GM04504 (cell line): ENCODE results near the gene IGLL5.

ENCODE experiments used
- DNase-seq: peaks from one replicate; pipeline ENCODE4 v3.0.0-alpha.2; 2012; ENCODE audit warnings: low read depth

IGLL5 gene

DNA sequence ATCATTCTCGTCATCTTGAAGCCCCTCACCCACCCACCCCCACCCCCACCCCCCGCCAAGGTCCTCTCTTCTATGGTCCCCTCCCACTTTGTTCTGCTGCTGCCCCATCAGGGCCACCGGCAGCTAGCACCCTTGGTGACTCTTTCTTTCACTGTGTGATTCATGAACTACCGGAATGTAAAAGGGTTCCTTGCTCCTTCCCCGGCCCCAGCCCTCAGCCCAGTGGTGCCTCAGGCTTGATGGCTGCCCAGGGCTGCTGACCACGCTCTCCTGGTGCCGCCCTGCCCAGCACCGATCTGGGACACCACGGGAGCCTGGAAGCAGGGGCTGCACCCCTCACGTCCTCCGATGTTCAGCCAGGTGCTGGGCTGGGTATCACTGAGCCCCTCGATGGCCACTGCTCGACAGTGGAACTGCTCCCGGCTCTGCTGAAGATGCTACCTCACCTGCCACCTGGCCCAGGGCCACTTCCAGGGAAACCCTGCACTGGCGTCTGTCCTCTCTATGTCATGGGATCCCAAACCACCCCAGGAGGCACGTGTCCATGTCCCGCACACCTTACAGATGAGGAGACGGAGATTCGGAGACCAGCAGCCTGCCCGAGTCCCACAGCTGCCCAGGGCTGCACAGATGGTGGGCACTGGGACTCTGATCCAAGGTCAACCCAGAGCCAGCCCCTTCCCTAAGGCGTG lies 39.7 kb downstream of the IGLL5 start:
- no peak for DNase-seq

DNA sequence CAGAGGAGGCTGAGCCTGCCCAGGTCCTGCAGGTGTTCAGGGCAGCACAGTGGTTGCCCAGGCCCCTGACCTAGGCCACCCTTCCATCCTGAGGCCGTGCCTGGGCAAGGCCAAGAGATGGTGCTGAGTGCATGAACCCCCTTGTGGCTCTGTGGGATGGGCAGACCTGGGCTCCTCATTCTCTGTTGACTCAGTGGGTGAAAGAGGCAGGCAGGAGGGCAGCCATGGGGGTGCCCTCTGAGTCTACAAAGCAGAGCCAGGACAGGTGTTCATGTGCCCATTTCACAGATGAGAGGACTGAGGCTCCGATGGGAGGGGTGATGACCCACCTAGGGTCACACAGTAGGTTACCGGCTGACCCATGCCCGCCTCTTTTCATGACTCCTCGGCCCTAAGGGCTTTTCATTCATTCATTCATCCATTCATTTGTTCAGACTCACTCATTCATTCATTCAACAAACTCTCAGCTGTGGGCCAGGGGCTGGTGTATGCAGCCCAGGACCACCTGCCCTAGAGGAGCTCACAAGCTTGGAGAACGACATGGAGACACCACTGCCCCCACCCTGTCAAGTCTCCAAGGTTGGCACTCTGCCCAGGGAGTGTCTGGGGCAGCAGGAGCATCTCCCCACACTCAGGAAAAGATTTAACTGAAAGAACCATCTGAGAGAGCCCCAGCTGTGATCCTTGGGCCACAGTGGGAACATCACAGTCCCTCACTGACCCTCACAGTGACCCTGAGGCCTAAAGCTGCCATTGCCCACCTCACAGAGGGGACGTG lies 40.5 kb downstream of the IGLL5 start:
- DNase-seq: no peak

DNA sequence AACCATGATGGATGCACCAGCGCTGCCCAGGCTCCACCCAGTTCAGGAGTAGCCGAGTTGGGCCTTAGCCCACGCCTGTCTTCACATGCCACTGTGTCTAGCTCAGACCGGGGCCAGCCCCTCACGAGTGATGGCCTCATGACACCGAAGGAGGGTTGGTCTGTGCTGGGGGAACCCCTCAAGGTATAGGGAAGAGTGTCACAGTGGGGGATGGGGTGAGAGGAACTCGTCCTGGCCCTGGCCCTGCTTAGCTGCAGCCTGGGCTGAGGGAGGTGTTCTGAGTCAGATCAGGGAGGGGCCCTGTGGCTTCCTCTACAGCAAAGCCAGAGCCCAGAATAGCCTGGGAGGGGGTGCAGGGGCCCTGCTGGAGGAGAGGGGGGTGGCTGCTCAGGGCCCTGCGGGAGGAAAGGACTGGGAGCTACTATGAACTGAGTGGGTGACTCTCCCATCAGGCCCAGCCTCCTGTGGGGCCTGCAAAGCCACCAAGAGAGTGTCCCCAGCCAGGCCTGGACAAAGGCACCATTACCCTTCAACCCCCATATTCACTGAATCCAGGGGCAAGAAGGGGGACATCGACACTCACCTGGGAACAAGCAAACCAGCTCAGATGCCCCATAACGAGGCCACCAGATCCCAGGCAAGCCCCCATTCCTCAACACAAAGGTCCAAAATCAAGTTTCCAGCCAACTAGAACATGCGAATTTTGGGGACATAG lies 41.2 kb downstream of the IGLL5 start:
- peak; percentile 10 for DNase-seq

GRCh38 chr22:22929381-22930221 lies 42.0 kb downstream of the IGLL5 start:
- no peak for DNase-seq

DNA sequence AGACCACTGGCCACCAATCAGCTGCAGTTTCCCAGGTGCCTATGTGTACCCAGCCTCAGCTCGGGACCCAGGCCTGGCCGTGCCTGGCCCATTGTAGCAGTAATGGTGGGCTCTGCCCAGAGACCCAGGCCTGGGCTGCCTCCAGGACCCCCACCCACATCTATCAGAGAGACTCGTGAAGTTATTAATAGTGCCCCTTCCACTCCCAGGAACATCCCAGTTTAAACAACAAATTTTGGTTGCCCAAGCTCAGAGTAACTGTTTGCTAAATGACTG lies 42.5 kb downstream of the IGLL5 start:
- DNase-seq: no peak

GRCh38 chr22:22930571-22931556 lies 43.2 kb downstream of the IGLL5 start:
- DNase-seq: no peak

DNA sequence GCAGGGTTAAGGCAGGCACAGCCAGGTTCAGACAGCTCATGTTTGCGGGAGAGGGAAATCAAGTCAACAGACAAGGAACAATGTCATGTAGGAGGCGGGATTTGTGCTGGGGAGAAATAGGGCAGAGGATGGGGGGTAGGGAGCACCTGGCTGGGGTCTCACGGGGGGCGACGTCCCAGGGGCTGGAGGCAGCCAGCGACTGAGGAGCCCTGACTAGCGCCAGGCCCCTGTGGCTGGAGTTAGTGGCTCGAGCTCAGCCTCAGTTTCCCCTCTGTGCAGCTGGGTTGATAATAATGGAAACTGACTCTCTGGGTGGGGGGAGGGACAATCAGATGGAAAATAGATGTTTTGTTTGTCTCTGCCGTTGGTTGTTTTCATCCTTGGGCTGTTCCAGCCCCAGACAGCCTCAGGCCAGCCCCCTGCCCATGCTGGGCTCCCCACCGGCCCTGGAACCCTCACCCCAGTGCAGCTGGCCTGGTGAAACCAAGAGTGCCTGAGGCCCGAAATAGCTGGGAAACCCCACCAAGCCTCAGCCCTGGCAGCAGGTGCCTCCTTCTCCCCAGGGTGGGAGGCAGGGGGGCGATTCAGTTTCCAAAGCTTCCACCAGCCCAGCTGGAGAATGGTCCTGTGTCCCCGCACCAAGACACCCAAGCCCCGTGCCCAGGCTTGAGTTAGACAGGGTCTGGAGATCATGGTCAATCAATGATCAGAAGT lies 44.1 kb downstream of the IGLL5 start:
- DNase-seq: no peak

DNA sequence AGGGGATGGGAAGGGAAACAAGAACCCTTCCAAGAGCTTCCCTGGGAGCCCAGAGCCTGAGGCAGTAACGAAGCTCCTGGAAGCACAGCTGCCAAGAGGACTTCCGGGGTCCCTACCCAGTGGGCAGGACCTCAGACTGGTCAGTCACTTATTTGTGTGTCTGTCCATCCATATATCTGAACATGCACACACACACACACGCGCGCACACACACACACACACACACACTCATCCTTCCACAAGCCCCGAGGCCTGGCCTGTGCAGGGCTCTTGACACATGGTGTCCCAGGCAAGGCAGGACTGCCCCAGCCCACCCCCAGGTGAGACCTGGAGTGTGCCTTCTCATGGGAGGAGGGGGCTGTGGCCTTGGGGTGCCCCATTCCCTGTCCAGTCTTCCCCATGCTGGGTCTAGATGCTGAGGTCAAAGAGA lies 44.9 kb downstream of the IGLL5 start:
- no peak for DNase-seq

- no peak for DNase-seq
Measured at GRCh38 chr22:22933100-22933806, 45.6 kb downstream of the IGLL5 start.

GRCh38 chr22:22933807-22934542 lies 46.4 kb downstream of the IGLL5 start:
- DNase-seq: no peak

DNA sequence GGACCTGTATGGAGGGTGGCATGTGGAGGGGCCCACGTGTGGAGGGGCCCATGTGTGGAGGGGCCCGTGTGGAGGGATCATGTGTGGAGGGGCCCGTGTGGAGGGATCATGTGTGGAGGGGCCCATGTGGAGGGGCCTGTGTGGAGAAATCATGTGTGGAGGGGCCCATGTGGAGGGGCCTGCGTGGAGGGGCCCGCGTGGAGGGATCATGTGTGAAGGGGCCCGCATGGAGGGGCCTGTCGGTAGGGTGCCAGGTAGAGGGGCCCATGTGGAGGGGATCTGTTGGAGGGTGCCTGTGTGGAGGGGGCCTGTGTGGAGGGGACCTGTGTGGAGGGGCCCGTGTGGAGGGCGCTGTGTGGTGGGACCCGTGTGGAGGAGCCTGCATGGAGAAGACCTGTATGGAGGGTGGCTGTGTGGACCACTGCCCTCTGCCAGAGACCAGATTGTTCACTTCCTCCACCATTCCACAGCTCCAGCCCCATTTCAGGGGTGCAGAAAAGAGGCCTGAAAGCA lies 47.0 kb downstream of the IGLL5 start:
- DNase-seq: no peak

GRCh38 chr22:22935056-22935545 lies 47.5 kb downstream of the IGLL5 start:
- DNase-seq: no peak

DNA sequence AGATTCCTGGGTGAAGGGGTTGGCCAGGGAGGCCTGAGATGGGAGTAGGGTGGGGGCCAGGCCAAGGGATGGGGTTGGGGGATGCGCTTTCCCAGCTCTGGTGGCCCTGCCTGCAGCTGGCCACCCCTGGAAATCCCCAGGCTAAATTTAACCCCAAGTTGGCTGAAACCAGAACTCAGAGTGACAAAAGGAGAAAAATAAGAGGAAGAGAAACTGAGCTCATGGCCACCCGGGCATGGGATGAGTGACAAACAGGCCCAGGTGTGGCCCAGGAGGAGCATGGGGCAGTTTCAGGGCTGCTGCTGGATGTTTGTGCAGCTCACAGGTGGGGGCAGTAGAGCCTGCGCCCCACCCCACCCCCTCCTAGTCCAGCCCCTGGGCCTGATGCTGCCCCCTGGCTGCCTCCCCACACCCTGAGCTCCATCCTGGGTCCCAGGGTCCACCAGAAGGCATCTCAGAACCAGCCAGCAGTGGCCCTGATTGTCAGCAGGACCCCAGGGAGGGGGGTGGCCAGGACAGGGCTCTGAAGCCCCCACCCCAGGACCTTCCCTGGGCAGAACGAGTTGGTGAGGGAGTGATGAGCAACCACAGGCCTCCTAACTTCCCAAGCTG lies 48.0 kb downstream of the IGLL5 start:
- no peak for DNase-seq

DNA sequence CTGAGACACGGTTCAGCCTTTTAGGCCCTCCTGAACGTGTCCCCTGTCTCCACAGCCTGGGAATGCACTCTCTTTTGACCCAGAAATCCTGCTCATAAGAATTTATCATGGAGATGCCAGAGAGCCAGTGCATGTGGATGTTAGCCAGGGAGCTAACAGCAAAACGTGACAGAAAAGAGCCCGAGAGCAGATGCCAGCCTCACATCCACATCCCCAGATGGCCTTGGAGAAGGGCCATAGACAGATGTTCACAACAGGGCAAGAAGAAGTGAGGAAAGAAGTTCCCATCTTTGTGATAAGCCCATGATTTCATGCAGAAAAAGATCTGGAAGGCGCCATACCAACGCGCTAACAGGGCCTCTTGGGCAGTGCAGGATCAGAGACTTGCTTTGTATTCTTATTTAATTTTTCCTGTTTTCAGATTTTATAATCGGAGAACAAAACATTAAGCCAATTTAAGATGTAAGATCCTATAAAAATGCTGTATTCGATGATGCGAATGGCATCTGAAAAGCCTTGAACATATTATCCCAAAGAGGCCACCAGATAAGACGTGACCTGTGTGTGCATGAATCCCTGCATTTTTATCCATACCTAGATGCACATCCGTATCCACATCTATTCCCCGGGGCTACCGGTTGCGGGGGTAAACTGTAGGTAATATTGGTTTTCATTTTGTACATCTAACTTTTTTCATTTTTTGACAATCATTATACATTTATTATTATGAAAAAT lies 48.7 kb downstream of the IGLL5 start:
- DNase-seq: no peak

- no peak for DNase-seq
Measured at GRCh38 chr22:22936915-22937656, 49.5 kb downstream of the IGLL5 start.

DNA sequence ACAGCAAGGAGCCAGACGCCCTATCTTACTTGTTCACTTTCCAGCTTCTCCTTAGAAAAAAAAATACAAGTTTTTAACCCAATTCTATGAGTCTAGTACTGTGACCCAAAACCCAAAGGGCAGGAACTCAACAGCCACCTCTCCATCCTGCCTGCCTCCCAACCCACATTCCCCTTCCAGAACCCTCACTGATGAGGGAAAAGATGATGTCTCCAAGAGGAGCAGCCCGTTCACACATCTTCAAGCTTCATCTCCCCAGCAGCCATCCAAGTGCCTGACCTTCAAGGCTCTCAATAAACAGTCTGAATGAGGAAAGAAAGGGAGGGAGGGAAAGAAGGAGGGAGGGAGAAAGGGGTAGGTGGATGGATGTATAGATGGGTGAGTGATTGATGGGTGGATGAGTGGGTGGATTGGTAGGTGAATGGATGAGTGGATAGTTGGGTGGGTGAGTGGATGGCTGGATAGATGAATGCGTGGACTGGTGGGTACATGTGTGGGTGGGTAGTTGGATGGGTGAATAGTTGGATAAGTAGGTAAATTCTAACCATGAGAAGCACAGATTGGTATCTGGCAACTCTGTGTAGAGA lies 50.4 kb downstream of the IGLL5 start:
- DNase-seq: no peak
